Hematopoietic multipotent progenitor cell treated with erythropoietin and hydrocortisone succinate and interleukin-3 and kit ligand, for 8 days (in vitro differentiated cells): ENCODE data around the gene FIBP.

Experiments used
- DNase-seq: peaks from one replicate; pipeline ENCODE4 v3.0.0-alpha.2; 2015

FIBP gene

DNA sequence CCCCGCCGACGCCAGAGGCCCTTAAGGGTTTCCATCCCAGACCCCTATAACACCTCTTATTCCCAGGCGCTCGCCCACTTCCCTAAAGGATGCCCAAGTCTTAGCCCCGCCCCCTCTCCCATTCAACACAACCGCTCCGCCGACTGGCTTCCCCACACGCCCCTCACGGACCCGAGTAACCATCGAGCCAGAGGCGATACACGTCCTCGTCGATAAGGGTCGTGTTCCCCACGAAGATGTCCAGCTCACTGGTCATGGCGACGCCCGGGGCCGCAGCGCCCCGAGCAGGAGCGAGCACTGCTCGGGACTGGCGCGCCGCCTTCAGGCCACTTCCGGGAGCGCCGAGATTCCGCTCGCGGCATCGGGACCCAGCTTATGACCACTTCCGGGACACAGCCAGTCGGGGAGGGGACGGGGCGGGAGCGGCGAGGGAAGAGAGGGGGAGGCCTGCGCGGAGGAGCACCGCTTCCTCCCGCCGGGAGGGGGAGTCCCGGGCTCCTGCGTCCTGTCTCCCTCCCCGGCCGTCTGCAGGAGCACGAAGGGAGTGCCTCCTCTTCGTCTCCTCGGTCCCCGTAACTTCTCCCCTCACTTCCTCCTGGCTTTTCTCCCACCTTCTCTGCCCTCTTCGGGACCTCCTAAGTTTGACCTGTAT, at the start of gene FIBP:
Gene FIBP (minus strand): TSS at position 309 of the 652 bp plus-strand sequence. CDS start 53 bp downstream, at position 256.
- DNase-seq, result peak; percentile 95

DNA sequence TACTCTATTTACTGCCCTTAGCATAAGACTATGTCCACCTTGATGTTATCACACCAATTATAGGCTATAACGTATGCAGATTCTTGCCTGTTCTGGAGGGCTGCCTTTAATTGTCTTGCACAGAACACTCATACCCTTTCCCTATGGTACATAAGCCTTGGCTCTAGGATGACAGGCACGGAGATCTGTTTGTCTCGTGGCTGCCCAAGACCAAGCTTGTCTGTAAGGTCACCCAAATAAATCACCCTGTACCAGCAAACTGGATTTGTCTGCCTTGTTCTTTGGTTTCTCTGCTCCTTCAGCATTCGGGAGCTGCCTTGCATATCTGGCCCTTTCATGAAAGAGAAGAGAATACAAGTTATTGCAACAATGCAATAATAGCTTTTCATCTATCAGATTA, 49.5 kb upstream of the FIBP start:
- no peak for DNase-seq

DNA sequence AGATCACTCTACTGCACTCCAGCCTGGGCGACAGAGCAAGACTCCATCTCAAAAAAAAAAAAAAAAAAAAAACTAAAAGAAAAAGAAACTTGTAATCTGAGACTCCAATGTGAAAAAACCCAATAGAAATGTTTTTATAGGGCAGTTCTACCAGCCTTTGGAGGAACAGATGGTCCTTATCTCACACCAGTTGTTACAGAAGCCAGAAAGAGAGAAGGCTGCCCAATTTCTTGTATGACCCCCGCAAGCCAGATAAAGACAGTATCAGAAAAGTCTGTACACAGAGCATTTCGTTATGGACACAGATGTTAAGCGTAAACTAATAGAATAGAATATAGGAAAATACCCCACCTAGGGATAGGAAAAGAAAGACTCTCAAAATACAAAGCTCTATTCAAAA, 45.7 kb upstream of the FIBP start:
- DNase-seq, result peak; percentile 98

DNA sequence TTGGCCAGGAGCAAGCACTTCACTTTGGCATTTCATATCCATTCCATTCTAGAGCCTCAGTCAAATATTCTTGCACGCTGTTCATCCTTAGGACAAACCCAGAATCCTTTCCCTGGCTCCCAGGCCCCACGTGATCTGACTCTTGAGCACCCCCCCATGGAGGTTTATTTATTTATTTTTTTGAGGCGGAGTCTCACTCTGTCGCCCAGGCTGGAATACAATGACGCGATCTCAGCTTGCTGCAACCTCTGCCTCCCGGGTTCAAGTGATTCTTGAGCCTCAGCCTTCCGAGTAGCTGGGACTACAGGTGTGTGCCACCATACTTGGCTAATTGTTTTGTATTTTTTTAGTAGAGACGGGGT, 44.3 kb upstream of the FIBP start:
- peak; percentile 56 for DNase-seq

DNA sequence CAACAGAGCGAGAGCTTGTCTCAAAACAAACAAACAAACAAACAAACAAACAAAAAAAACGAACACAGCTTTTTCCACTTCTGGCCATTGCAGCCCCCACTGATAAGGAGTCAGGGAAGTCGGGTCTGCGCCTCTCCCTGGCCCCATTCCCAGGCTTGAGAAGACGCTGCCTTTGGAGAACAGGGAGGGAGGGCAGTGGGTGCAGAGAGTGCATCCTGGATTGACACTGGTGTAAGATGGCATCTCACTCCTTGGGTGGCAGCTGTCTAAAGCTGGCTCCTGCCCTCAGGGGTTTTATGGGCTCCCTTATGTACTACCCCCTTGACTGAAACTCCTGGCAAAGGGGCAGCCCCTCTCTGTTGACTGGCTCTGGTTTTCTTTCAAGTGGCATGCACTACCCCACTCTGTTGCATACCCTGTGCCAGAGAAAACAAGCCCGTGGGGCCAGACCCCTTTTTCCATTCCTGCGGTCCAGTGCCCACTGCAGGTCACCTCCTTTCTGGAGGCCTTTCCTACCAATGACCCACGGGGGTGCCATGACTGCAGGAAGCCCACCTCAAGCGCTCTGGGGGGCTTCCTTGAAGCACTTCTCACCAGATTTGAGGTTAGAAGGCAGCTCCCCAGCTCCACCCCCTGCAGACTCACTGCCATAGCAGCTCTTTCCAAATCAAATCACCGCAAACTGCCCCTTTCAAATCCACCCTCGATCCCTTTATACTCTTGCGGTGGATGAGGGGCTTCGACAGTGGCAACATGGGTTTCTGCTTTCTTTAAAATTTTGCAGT, 43.7 kb upstream of the FIBP start:
- no peak for DNase-seq

DNA sequence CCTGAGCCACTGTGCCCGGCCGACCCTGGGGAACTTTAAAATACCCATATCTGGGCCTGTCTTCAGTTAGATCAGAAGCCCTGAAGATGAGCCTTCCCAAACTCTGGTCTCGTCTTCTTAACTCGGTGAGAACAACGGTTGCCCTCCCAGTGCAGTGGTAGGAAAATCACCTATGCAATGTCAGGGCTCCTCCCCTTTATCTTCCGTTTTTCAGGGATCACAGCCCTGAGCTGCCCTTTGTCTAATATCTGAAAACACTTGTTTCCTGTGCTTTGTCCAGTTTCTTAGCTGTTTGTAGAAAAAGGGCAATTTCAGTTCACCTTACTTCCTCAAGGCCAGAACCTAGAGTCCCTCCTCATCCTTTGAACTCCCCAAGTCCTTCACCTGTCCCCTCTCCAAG, 40.4 kb upstream of the FIBP start:
- DNase-seq, result peak; percentile 73

DNA sequence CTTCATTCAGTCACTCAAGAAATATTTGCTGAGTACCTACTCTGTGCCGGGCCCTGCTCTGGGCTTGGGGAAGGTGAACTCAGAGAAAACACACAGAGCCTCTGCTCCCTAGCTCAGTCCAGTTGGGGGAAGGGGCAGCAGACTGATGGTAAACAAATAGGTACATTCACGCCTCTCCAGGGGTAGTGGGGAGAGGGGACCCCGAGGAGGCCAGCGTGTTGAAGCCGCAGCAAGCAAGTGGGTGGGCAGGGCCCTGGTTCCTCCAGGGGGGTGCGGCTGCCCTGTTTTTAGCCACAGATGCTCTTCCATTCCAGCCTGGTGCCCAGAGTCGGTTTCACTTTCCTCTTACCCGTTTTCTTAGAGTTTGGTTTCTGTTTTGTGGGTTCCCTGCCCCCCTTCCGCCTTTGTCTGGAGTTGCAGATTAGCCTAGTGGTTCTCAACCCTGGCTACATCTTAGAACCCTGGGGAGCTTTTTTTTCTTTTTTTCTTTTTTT, 39.7 kb upstream of the FIBP start:
- peak; percentile 95 for DNase-seq

DNA sequence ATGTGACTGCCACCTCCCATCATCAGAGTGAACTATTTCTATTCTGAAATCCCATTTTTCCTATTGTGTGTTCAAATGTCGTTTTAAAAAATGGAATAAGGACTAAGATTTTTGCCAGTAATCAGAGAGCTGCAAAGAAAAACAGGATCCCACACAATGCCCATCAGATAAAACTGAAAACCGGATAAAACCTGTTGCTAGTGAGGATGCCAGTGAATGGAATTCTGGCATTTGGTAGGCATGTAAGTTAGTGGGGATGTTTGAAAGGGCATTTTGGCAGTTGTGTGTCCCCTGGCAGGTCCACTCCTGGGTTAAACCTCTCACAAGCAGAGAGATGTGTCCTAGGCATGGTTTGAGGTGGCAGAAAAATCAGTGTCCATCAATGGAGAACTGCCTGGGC, 37.1 kb upstream of the FIBP start:
- no peak for DNase-seq

DNA sequence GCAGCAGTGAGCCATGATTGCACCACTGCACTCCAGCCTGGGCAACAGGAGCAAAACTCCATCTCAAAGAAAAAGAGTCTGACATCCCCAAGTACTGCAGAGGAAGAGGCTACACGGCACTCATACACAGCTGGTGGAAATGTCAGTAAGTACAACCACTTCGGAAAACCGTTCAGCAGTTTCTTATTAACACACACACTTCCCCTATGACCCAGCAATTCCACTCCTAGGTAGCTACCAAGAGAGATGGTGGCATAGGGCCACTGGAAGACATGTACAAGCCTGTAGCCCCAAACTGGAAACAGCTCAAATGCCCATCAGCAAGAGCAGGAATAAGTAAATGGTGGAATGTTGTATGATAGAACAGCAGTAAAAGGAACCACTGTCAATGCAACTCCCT, 34.3 kb upstream of the FIBP start:
- DNase-seq, result no peak

DNA sequence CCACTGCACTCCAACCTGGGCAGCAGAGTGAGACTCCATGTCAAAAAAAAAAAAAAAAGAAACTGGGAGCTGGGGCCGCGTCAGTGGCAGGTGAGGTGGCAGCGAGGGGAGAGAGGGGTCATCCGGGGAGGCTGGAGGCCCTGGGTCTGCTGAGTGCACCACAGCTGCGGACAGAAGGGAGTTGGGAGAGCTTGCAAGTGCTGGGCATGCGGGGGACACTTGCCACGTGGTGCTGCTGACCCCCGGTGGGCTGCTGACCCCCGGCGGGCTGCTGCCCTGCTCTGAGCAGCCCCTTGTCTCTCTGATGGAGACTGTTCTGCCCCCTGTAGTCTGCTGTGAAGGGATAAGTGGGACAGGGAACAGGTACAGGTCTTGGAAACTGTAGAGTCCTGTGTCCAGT, 33.6 kb upstream of the FIBP start:
- DNase-seq, result no peak

DNA sequence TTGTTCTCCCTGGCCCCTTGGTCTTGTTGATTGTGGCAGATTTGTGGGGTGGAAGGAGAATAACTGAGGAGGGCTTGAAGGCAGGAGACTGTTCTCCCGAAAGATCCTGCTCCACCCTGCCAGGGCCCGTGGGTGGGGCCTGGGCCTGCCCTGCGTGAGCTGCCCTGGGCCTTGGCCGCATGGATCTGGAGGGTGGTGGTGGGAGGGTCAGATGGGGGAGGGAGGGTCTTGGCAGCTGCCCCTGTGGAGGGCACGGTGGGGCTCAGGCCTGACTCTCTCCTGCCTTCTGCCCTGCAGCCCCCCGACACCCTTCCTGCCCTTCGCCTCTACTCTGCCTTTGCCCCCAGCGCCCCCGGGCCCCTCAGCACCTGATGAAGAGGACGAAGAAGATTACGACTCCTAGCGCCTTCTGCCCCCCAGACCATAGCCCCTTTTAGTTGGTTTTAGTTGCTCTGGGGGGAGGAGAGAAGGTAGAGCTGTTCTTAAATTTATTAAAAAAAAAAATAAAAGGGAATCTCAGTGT, 32.8 kb upstream of the FIBP start:
- no peak for DNase-seq

DNA sequence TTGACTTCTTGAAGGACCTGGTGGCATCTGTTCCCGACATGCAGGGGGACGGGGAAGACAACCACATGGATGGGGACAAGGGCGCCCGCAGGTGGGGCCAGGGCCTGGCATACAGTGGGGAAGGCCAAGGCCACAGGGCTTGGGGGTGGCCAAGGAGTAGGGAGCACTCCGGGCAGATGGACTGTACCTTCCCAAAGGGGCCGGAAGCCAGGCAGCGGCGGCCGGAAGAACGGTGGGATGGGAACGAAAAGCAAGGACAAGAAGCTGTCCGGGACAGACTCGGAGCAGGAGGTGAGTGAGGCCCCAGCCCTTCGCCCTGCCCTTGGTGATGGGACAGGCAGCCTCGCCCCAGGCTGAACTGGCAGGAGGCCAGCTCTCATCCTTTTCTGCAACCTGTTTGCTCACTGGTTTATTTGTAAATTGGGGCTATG, 32.1 kb upstream of the FIBP start:
- DNase-seq, result peak; percentile 46

DNA sequence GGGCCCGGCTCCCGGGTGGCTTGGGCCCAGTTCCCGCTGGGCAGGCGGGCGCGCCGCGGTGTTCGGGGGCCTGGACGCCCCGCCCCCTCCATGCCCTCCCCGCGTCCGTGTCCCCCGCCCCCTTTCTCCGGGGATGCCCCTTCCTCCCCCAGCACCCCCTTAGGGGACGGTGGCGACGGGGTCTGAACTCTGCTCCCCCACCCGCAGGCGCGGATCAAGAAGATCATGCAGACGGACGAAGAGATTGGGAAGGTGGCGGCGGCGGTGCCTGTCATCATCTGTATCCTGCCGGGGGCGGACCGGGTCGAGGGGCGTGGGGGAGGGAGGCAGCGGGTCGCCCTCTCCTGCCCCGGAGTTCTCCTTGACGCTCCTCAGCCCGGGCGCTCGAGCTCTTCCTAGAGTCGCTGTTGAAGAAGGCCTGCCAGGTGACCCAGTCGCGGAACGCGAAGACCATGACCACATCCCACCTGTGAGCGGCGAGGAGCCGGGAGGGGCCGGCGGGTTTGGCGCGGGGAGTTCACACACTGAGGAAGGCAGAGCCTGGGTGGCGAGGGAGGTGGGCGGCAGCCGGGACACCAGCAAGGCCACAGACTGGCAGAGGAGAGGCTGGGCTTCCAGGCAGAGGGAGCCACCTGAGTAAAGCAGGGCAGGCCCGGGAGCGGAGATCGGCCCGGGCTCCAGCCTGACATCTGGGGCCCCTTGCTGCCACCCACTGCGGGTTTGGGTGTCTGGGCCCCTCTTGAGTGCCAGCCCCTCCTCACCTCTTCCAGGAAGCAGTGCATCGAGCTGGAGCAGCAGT, 31.5 kb upstream of the FIBP start:
- peak; percentile 29 for DNase-seq

DNA sequence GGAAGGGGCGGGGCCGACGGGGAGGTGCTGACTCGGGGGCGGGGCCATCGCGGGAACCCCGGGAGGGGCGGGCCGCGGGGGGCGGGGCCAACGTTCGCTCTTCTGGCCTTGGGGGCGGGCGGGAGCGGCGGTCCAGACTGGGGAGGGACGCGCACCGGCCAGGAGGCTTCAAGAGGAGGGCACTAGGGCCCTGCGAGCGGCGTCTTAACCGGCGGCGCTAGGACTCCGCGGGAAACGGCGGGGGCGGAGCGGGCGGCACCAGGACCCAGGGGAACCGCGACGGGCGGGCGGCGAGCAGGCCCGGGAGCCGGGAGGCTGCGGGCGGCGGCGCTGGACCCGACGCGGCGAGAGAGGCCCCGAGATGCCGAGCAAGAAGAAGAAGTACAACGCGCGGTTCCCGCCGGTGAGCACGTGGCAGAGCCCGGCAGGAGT, 30.9 kb upstream of the FIBP start, which contains the start of gene DRAP1:
Gene DRAP1 (plus strand): TSS at position 286 of the 432 bp plus-strand sequence. CDS start 76 bp downstream, at position 362.
- peak; percentile 97 for DNase-seq

DNA sequence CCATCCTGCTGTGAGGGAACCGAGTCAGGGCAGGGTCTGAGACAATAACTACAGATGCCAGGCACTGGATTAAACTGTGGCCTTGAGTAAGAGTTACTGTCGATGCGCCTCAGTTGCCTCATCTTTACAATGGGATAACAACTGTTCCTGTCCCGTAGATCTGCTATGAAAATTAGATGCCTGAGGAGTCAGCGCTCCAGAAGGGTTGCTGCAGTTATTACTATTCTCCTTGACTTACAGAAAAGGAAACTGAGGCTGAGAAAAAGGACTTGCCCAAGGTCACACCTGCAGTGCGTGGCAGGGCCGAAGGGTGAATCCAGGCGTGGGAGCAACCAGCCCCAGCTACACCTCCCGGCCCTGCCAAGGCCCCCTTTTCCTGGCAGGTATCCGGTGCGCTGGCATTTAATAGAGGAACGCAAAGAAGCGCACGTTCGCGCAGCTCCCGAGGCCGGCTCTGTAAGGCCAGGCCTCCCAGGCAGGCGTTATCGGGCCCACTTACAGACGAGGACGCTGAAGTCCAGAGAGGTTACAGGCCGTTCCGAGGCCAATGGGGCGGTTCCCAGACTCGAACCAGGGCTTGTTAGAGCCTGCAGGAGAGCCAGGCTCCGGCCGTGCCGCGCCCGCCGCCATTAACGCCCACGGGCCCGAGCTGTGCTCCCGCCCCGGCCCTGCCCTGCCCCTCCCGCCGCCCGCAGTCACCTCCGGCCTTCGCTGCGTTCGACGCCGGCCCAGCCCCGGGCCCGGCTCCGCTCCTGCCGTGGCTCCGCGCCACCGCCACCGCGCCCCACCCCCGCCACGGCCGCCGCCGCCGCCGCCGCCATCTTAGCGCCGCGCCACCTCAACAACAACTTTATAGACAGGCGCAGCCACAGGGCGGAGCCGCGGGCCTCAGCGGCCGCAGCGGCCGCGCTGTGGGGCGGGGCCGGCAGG, 30.2 kb upstream of the FIBP start, which contains the start of gene C11orf68:
Gene C11orf68 (minus strand): TSS at position 852 of the 930 bp plus-strand sequence. CDS start 31 bp downstream, at position 821.
- peak; percentile 59 for DNase-seq

DNA sequence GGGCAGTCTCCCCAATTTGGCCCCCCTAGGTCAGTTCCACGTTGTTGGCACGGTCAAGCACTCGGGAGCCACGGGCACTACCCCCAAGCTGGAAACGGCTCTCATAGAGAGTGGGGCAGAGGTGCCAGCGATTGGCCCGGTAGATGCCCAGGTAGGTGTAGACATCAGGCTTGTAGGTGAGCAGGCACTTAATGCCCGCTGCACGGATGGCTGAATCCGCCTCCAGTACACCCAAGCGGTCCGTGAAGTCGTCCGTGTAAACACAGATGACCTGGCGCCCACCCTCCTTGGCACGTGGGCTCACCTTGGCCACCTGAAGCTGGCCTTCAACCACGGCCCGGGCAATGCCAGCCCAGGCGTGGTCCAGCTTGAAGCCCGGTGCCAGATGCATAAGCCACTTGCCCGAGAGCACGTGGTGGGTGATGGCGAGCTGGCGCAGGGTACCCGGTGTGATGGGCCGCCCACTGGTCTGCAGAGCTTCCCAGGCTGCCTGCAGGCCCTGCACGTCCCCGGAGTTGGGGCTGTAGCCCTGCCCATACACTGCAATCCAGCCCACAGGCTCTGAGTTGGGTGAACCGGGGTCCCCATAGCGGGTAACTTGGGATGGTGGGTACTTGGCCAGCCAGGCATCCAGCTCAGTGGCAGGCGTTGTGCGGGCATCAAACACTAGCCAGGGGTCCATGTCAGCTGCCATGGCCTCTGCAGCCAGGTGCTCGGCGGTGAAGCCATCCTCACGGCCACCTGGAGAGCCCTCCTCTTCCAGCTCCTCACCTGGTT, 29.4 kb upstream of the FIBP start:
- DNase-seq, result no peak

DNA sequence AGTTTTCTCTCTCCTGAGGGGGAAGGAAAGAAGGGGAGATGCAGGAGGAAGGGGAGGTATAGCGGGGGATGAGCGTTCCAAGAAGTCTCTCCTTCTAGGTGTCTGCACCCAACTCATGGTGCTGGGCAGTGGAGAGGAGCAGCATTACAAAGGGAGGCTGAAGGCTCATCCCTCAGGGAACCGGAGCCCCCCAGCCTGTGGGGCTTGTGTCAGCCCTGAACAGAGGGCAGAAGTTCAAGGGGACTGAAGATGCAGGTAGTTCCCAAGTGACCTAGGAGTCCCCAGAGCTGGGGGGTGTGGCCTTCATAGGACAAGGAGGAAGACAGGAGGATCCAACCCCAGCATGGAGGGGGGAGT, 28.8 kb upstream of the FIBP start:
- no peak for DNase-seq

DNA sequence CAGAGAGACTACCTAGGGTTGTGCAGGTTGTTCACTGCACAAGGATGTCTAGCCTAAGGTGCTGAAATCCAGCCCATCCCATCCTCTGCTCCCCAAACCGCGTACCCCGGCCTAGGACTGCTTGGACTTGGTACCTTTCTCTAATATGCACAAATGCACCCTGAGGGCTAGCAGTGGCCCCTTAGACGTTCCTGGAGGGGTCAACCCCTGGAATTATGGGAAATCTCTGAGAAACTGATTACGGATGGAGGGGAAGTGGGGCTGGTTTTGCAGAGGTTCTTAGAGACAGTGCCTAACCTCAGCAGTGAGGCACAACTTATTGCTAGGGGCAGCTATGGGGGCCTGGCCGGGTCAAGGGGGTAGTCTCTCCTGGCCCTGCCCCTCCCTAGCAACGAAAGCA, 28.1 kb upstream of the FIBP start:
- no peak for DNase-seq

DNA sequence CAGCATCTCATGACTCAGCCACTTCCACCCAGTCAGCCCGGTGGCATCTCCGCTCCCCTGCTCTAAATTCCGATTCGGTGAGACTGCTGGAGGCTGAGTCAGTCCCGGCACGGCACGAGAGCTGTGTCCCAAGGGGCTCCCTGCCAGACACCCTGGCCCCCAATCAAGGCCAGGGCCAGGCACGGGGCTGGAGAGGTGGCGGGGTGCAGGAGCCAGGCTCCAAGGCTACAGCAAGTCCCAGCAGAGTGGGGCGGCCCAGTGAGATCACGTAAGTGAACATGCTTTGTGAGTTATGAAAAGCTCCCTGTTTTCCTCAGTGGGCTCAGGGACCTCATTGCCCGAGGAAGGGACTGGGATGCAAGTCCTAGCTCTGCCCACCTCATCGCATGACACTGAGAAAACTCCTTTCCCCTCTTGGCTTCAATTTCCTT, 27.6 kb upstream of the FIBP start:
- DNase-seq, result peak; percentile 46

DNA sequence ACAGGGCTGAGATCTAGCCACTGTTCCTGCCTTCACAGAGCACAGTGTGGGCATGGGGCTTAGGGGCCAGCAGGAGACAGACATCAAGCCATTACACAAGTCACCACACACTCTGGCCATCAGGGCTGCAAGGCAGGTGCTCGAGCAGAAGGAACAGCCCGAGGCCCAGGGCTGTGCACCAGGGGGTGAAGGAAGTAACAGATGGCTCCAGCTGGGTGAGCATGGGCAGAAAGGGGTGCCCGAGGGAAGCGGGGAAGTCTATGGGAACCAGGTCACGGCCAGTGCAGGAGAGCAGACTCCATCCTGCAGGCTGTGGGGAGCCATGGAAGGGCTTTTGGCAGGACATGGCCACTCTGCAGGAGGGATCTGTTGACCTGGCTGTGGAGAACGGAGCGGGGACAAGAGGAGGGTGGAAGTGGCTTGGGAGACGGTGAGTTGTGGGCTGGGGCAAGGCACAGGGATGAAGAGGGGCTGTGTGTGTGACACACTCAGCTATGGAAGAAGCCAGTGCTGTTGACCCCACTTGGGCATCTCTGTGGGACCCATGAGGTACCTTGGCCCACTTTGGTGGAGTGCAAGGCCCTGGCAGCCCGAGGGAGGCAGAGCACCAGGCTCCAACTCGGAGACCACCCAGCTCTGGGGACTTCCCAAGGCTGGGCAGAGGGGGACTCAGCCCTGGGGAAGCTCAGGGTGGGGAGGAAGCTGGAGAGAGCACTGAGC, 27.0 kb upstream of the FIBP start:
- DNase-seq, result no peak
